ENCODE measurements around the gene FAM200C. TPM values are rescaled to one million over a fixed set of nuclear protein-coding genes. Genes with fewer than 3 reads are reported as not detected.
A peak's percentile ranks its signal among the peaks of the same experiment; 100 is the strongest.

Gene FAM200C
- total and polyA plus RNA-seq, 2 of the 8 experiments (the other 6 are each of a cell fraction or from before 2014, with no cell fraction given): 2.6 to 7.3 TPM

GRCh38 chr5:160359816-160360215, 40.0 kb downstream of the FAM200C start:
- H3K9ac ChIP-seq (replicated peaks in 1 of 4; ENCODE audit: extremely low read depth in 1 of 4, low read depth in 3 of 4, low read length in 3 of 4): no peak overlapping the region; a peak in 1 of 7 replicates
- no peak overlapping the region; the same call in 1 of the 2 replicates for H3K18ac ChIP-seq (ENCODE audit: extremely low read depth, low read length)
- no peaks in the 10 kb centered on the region for H3K9me3 ChIP-seq (ENCODE audit: insufficient read depth in 2 of 2, low read depth in 1 of 2, low read length in 1 of 2)
- DNase-seq (ENCODE audit: low read depth in 1 of 2, low spot score in 2 of 2) (no peak), FAIRE-seq (no peak)
- no peak overlapping the region for H2BK5ac ChIP-seq (ENCODE audit: low read depth, low read length)
- H3K4me2 ChIP-seq (ENCODE audit: insufficient read depth in 1 of 2, low read depth in 2 of 2, low read length in 2 of 2): peak overlapping the region in 1 of 2 experiments; percentile 17; a peak in 1 of 4 replicates
- no peak overlapping the region for H2BK15ac ChIP-seq (ENCODE audit: low read length)
- H3K79me2 ChIP-seq (ENCODE audit: control insufficient read depth in 1 of 2, insufficient read depth in 2 of 2, low read length in 2 of 2): no peaks in the 10 kb centered on the region
- H3K27me3 ChIP-seq (replicated peaks in 1 of 4; ENCODE audit: control insufficient read depth in 3 of 4, extremely low read depth in 1 of 4, insufficient read depth in 3 of 4, low read length in 3 of 4): no peaks in the 10 kb centered on the region; a peak in 1 of 7 replicates
- ChIA-PET POLR2A (ENCODE audit: partially characterized antibody) (interaction anchor here (0.5 to 1.2 kb wide), 4 partner anchors 10 to 51 kb away, joined by 3 read pairs; partner anchors contain the start of genes C1QTNF2 and CCNJL), CTCF (ENCODE audit: partially characterized antibody) (interaction anchor here (0.7 to 6.1 kb wide), 8 partner anchors 10 to 180 kb away, joined by 3 to 30 read pairs (median 3); partner anchors contain the start of gene C1QTNF2)
- no peak overlapping the region for H2BK12ac ChIP-seq (ENCODE audit: low read depth, low read length)
- H3K4me3 ChIP-seq (ENCODE audit: extremely low read depth in 1 of 4, insufficient read depth in 2 of 4, low read depth in 3 of 4, low read length in 4 of 4): no peak overlapping the region
- no peak overlapping the region for H2BK20ac ChIP-seq (ENCODE audit: low read length)
- no peaks in the 10 kb centered on the region for H3K79me1 ChIP-seq (ENCODE audit: low read depth, low read length)
- H4K91ac ChIP-seq (replicated peaks; ENCODE audit: insufficient read length, low read length): no peak overlapping the region
- no peaks in the 10 kb centered on the region for H3K23me2 ChIP-seq (ENCODE audit: low read depth, low read length)
- no peak overlapping the region for H3K14ac ChIP-seq (ENCODE audit: insufficient read length)
- peak overlapping the region; percentile 31; the same call in 1 of the 2 replicates for H2AFZ ChIP-seq (ENCODE audit: low read length)
- no peak overlapping the region for H3K56ac ChIP-seq (replicated peaks; ENCODE audit: insufficient read length, low read depth, low read length)
- peak overlapping the region; percentile 76 for H4K8ac ChIP-seq (ENCODE audit: extremely low read depth, insufficient read depth, low read length)
- H4K20me1 ChIP-seq (replicated peaks in 1 of 2; ENCODE audit: control insufficient read depth in 1 of 2, insufficient read depth in 2 of 2, low read length in 2 of 2): no peaks in the 10 kb centered on the region
- no peak overlapping the region for H3K27ac ChIP-seq (ENCODE audit: low read depth, low read length)
- no peak overlapping the region for H2BK120ac ChIP-seq (replicated peaks; ENCODE audit: low read depth, low read length)
- H3K36me3 ChIP-seq (ENCODE audit: control insufficient read depth in 2 of 4, insufficient read depth in 4 of 4, low read length in 3 of 4): no peaks in the 10 kb centered on the region
- 81% methylated on average over 4 of the region's 4 CpGs; no CpG with 5 or more reads in 1 of the 2 experiments for WGBS, 2 experiments (ENCODE audit: extremely low coverage in 1 of 2, insufficient coverage in 1 of 2, insufficient read length in 1 of 2, insufficient replicate concordance in 2 of 2, low coverage in 1 of 2, low lambda C conversion rate in 2 of 2, missing lambda C conversion rate in 1 of 2)
- H2AK5ac ChIP-seq (ENCODE audit: low read depth, low read length): no peak overlapping the region
- TF ChIP-seq KDM4A (IDR thresholded peaks at IDR 0.05; ENCODE audit: low read depth, low read length, severe bottlenecking): no peak
- no peak for TF ChIP-seq SIN3A (conservative IDR thresholded peaks at IDR 0.05 in 1 of 2, IDR thresholded peaks at IDR 0.05 in 1 of 2; ENCODE audit: low read depth in 1 of 2, low read length in 2 of 2)
- no peak for TF ChIP-seq POU5F1 (IDR thresholded peaks at IDR 0.05; ENCODE audit: low read depth, low read length)
- TF ChIP-seq YY1 (IDR thresholded peaks at IDR 0.05; ENCODE audit: low read depth, low read length): no peak
- no peak for TF ChIP-seq HDAC2 (IDR thresholded peaks at IDR 0.05; ENCODE audit: borderline replicate concordance in 1 of 2, low read depth in 2 of 2, low read length in 2 of 2)
- no peak for TF ChIP-seq PHF8 (conservative IDR thresholded peaks at IDR 0.05; ENCODE audit: low read depth, low read length)
- no peak for TF ChIP-seq USF2 (IDR thresholded peaks at IDR 0.05; ENCODE audit: low read length)
- no peak for TF ChIP-seq NRF1 (IDR thresholded peaks at IDR 0.05; ENCODE audit: low read depth, low read length)
- no peak for TF ChIP-seq NANOG (IDR thresholded peaks at IDR 0.05; ENCODE audit: insufficient read depth, low read depth, low read length, poor library complexity, severe bottlenecking)
- TF ChIP-seq GABPA (IDR thresholded peaks at IDR 0.05; ENCODE audit: borderline replicate concordance, insufficient read depth, low read length): no peak
- no peak for TF ChIP-seq MAFK (IDR thresholded peaks at IDR 0.05; ENCODE audit: low read depth, low read length)
- H3K23ac ChIP-seq (ENCODE audit: insufficient read length): no peak overlapping the region
- H3K4me1 ChIP-seq (replicated peaks in 1 of 4; ENCODE audit: control insufficient read depth in 3 of 4, insufficient read depth in 4 of 4, low read length in 3 of 4): peaks cover 0 to 2% (median 1%) of the 10 kb centered on the region in 4 experiments; a peak in 5 of 7 replicates
- no peak overlapping the region for H4K5ac ChIP-seq (ENCODE audit: insufficient read length, low read depth, low read length)
- H3K4ac ChIP-seq (replicated peaks; ENCODE audit: insufficient read length, low read depth, low read length): no peak overlapping the region

All from H1 (cell line).